HG02623 (cell line): ENCODE results near the gene SLC38A10.

Experiments used
- ATAC-seq: cut with Tn5 transposase; IDR thresholded peaks from one replicate; pipeline ENCODE4 v1.9.1; 2021; ENCODE audit warnings: moderate library complexity; ENCODE audit not compliant: unreplicated experiment

The SLC38A10 gene

DNA sequence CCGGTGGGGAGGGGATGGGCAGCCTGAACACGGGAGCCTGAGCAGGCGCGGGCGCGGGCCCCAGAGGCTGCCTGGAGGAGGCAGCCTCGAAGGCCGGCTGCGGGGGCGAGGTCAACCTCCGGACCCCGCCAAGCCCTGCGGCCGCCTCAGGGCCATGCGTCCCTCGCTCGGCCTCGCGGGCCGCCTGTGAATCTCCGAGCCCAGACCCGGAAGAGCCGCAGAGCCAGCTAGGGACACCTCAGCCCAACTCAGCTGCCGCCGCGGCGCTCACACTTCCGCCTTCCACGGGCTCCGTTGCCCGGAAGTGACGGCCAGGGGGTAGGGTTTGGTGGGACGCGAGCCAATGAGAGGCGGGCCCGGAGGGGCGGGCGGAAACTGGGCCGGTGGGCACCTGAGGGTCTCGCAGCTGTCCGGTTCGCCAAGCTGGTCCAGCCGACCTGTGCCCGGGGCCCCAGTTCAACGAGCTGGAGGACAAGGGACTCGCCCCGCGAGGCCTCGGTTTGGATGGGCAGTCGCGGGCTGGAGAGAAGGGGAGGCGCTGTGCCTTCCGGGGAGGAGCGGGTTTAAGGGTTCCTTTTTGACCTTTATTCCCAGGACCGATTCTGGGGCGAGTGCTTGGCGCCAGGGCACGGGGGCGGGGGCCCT, at the start of gene SLC38A10:
SLC38A10 (minus strand) TSS at position 277 of the 645 bp plus-strand sequence. CDS start 386 bp downstream, outside the sequence.
- ATAC-seq: peak; percentile 79

DNA sequence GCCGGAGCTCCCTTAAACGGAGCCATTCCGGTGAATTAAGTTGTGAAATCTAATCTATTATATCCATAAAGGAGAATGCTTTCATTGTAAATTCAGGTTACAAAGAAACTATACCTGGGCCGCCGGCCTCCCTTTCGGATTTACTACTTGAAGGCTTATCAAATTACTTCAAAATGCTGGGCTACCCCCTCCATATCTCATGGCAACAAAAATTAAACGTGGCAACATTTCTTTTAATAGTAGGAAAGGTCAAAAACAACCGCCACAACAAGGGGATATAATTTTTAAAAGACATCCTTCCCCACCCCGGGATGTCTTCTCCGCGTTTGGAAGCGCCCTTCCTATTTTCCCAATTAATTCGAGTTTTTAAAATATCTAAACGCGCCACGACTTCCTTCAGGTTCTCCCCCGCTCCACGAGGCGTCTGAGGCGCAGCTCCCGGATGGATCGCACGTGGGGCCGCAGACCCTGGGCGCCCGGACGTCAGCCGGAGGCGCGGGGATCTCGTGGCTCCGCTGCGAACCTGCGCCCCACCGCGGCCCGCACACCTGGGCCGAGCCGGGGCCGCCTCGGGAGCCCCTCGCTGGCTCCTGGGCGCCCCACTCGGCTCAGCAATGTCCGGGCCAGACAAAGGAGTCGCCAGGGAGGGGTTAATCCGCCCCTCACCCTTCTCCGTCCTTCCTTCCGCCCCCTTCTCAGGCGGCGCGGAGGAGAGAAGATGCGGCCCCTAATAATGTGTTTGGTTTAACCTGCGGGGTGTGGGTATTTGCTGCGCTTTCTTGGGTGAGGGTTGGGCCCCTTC, 47.4 kb upstream of the SLC38A10 start:
- no peak for ATAC-seq

DNA sequence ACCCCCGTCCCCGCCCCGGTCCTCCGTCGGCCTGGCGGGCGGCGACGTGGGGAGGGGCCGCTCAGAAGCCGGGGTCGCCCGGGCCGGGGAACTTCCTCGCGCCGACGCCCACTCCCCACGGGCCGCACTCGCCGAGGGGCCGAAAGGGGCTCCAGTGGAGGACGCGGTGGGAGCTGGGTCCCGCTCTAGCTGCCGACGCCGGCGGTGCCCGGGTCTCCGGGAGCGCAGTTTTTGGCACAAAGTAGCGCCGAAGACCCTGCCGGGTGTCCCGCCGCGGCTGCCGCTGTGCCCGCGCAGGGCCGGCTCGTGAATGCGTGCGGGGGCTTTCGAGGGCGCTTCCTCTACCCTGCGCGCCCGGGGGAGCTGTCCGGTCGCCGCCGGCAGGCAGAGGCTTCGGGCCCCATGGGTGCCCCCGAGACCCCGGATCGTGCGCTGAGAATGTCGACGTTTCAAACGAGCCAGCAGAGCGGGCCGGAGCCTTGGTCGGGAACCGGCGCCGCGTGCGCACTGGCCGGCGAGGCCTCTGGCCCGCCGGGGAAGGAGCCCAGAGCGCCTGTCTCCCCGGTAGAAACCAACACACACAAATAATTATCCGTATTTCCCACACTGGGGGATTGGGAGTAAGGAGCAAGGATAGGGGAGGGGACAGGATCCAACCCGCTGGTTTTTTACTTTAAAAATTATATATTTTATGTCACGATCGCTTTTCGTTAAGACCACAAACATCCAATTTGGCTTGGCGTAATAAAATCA, 46.6 kb upstream of the SLC38A10 start:
- no peak for ATAC-seq

DNA sequence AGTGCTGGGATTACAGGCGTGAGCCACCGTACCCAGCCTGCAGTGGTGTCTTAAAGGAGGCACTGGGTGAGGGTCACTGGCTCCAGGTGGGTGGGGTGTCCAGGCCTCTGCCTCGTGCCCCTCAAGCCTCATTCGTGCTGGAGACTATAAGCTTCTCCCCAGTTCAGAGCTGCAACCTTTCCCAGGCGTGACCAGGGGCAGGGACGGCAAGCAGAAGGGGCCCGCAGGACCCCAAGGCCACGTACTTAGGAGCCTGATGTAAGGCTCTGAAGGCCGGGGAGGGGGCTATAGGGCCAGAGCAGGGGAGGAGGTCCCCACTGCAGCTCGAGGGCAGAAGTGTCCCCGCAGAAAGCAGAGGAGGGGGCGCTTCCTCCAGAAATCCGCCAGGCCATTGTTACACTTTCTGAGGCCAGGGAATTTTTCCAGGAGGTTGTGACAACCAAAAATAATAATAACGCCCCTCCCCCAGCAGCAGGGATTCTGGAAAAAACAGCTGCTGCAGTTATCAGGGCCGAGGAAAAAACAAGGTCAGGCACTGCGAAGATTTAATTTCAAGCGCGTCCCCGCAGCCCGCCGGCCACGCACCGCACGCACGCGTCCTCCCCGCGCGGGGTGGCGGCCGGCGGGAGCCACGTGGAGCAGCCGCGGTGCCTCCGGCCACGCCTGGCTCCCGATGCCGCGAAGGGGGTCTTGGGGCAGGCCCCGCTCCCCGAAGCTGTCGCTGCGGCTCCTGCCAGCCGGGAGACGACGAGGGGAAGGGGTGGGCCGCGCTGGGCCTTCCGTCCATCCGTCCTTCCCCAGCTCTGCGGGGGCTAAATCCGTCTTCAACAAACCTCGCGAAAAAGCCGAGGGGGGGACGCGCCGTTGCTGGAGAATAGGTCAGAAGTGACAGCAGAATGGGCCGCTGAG, 45.8 kb upstream of the SLC38A10 start:
- ATAC-seq: no peak

DNA sequence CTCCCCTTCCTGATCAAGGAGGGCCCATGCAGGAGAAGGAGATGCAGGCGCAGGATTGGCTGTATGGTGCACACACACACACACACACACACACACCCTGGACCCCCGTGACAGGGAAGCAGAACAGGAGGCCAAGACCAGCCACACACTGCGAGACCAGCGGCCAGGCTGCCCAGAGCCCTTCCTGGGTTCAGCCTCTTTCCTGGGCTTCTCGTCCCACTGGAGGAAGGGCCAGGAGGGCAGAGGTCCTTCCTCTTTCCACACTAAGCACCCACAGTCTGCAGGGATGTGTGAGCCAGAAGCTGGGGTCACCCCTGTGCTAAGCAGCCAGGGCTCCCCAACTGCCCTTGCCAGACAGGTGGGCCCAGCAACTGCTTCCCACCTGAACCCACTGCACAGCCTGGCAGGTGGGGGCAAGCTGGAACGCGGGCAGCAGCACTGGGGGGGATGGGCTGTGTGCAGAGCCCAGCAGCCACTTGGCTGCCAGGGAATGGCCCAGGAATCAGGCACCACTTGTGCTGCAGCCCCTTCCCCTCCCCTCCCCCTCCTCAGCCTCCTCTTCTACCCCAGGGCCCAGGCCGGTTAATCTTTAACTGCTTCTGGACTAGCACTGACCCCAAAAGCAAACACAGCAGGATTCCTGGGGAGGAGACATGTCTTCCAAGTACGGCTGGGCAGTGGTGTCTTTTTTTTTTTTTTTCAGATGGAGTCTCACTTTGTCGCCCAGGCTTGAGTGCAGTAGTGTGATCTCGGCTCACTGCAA, 44.6 kb upstream of the SLC38A10 start:
- ATAC-seq: no peak

DNA sequence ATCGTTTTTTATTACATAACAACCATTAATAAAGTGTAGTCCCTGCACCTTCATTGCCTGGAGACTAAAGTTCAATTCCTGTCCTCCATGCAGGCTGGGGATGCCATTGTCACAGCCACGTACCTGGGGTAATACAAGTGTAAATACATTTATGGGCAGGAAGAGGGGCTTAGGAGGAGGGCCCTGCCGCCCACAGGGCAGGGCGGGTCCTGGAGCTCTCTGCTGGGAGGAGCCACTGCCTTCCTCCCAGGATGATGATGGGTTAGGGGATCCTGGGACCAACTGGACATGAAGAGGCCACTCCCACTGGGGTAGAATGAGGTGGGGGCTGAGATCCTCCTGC, 44.1 kb upstream of the SLC38A10 start:
- ATAC-seq: no peak

DNA sequence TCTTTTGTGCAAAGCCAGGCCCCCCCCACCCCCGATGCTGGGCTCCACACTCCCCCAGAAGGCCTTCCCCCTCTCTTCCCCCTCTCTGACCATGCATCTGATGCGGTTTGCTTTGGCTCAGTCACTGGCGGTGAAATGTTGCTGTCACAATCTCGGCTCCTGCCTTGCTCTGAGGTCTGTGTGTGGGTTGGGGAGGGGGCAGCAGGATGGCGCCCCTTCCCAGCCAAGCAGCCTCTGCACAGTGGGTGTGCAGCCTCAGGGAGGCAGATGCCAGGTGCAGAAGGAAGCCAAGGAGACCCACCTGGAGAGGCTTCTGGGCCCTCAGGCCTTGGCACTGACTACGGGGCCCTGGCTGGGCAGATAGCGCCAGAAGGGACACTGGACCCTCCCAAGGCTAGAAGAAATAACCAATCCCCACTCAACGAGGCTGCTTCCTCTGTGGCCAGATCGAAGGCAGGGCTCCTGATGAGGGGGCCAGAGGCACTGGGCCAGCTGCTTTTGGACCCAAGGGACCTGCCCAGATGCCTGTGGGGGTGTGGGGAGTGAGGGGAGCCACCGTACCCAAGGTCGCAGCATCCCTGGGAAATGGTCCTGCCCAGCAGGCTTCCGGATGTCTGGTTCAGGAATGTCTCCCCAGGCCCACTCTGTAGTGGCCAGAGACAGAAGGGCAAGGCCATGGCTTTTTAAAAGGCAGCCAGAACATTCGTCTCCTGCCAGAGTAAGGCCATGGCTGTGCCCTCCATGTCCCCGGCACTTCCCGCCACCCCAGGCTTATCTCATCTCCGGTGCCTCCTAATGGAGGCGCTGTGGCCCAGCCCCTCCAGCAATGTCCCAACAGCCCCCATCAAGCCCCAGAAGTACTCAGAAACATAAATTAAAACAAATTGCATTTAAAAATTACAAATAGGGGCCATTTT, 43.4 kb upstream of the SLC38A10 start:
- ATAC-seq: no peak

DNA sequence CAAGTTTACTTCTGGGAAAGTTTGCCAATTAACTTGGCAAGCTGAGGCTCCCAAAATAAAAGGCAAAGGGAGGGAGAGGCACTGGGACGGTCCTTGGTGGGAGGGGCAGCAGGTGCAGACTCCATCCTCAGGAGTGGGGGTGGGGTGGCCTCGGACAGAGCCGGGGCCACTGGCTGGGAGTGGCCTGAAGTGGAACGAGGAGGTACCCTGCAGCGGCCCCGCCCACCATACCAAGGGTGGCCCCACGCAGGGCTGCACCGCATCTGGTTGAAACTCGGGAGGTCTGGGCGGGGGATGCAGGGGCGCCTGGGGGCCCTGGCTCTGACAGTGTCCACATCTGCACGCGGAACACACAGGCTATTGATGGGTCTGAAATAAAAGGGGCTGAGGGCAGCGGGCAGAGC, 42.4 kb upstream of the SLC38A10 start:
- no peak for ATAC-seq

DNA sequence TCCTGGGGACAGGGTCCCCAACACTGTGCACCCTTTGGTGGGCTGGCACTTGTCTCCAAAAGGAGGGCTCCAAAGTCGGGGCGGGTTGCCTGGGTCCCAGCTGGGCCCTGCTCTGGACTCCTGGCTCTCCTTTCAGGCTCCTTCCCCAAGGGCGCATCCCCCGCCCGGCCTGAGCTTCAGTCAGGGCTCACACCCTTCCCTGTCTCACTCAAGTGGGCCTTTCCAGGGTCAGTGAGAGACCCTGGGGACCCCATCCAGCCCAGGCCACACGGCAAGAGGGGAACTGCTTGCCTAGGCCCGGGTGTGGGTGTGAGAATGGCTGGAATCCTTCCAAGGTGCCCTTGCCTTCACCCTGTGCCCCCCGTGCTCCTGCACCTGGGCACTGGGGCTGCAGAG, 41.8 kb upstream of the SLC38A10 start:
- ATAC-seq: no peak

DNA sequence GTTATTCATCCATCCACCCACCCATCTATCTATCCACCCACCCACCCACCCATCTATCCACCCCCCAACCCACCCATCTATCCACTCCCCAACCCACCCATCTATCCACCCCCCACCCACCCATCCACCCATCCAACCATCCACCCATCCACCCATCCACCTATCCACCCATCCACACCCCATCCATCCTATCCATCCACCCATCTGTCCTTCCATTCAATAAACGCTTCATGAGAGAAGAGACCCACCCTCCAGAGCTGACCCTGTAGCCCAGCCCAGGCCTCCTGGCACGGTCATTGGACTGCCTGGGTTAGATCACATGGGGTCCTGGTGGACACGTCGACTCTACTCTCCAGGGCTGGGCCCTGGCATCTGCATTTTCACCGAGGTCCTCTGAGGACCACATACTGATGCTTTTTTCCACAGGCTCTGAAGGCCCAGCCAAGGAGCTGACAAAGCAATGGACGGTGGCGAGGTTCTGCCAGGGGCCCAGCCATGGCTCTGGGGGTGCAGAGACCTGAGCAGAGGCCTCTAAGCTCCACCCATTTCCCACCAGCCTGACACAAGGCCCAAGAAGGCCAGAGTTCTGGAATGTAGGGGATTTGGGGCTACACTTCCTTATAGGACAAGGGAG, 41.3 kb upstream of the SLC38A10 start:
- ATAC-seq: no peak

DNA sequence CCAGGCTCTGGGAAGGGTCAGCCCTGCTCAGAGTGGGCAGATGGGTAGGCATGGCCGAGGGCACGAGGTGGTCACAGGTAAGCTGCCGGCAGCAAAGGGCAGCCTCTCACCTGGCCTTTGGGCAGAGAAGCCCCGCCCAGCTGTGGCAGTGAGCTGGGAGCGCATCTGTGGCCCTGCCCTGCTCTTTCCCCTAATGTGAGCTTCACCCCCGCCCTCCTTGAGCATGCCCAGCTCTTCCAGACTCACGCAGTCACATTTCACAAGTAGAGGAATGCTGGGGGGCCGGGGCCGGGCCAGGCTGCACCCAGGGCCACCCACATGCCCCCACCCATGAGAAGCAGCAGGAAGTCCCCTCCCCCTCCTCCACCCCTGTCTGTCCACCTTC, 40.7 kb upstream of the SLC38A10 start:
- ATAC-seq: no peak

DNA sequence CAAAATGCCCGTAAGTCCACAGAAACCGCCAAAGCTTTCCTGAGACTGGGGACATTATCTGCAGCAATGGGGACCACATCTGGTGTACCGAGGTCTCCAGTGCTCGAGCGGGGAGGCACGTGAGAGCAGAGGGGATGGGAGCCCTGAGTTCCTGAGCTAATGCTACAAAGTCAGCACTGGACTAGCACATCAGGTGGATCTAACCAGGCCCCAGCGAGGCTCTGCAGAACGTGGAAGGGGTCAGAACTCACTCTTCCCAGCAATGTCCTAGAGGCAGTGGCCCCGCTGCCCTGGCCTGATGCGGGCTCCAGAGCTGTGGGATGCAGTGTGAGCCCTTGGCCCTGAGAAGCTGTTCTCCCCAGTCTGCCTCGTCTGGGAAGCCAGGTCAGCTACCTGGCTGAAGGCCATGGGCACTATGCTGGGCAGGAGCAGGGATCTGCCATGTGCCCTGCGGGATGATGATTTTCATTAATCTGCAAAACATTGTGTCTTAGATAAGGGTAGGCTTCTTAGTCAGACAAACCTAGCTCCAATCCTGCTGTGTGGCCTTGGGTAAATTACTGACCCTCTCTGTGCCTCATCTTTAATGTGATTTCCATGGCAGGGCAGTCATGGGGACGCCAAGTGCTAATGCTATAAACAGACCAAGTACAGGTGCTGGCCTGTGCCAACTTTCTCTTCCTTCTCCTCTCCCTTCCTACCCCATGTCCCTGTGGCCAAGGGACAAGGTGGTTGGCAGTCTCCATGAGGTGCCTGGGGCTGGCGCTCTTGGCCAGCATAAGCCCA, 40.1 kb upstream of the SLC38A10 start:
- ATAC-seq: no peak

DNA sequence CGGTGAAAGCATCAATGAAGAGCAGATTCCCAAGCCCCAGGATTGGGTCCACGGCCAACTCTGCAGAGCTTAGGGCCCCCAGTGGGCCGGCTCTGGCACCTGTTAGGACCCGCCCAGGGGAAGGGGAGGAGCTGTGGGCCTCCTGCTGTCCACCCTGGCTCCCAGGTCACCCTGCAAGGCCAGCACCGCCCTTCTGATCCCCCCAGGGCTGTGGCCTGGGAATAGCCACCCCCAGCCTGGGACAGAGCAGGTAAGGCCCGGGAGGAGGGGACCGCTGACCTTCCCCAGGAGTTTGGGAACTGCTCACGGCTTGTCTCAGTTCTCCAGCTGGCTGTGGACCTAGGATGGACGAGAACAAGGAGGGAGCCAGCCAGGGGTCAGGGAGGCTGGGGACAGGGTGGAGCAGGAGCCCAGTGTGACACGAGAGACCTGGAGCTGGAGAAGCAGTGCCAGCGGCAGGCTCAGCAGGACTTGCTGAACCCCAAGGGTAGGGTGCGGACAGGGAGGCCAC, 39.3 kb upstream of the SLC38A10 start:
- no peak for ATAC-seq

DNA sequence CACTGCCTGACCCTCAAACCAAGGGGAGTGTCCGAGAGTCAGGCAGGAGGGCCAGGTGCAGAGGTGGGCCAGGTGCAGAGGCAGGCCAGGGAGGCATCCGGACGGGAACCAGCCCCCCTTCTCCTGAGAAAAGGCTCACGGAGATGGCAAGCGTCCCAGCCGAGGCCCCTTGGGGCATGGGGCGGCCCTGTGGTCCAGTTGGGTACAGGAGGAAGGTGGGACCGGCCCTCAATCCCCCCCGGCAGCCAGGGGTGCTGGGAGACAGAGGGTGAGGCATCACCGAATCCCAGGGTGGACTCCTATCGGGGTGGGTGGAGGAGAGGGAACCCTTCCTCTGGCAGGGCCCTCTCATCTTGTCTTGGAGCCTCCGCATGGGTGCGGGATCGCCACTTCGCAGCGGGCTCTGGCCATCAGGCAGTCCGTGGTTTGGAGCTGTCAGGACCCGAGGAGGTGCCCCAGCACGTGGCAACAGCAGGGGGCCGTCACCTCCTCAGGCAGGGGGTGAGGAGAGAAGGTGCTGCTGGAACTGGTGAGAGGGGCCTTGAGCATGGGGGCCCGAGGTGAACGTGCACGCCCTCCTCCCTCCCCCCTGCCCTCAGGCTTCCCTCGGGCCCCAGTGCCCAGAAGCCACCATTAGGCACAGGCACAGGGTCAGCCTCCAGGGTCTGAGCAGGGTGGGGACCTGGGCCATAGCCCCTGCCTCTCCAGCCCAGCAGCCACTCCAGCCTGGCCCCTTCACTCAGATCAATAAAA, 38.7 kb upstream of the SLC38A10 start:
- ATAC-seq: no peak

DNA sequence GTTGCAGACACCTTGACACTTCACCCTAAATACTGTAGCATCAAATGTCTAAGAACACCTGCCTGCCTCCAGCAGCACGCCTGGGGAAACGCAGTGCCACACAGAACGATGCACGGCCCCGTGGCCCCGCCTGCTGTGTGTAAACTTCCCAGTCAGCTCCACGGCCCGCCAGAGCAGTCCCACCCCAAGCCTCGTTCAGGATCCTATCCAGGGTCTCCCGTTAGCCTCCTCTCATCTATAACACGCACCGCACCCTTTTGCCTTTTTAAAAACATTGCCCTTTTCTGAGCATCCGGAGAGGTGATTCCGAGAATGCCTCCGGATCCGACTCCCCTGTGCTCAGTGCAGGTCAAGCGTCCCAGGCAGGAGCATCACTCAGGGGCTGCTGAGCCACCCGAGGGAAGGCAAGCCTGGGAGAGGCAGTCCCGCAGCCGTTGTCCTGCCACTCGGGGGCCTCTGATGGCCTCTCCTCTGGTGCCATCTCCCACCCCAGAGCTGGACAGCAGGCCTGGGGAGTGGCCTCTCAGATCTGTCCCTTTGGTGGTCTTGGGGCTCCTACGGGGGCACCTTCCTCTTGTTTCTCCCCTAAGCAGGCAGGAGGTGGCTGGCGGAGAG, 37.9 kb upstream of the SLC38A10 start:
- ATAC-seq: no peak

DNA sequence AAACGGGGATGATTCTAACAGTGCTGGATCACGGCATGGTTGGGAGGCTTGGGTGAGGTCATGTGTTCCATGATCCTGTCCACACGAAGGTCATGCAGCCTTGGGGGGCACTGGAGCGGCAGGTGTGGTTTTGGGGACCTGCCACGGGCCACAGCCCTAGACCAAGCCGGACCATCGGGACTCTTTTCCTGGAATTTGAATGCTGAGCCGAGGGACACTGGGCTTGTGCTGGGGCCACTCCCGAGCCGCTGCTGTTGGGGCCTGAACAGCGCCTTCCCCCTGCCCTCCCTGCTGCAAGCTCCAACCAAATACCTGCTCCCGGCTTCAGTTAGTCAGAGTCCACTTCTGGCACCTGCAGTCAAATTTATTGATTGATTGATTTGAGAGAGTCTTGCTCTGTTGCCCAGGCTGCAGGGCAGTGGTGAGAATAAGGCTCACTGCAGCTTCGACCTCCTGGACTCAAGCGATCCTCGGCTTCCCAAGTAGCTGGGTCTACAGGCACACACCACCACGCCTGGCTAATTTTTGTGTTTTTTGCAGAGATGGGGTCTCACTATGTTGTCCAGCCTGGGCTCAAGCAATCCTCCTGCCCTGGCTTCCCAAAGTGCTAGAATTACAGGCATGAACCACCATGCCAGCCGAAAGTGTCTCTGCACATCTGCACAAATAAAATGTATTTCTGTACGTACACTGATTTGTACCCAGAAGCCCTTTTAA, 37.2 kb upstream of the SLC38A10 start:
- no peak for ATAC-seq
